ENCODE data around the gene GATAD2A.

The GATAD2A gene

GRCh38 chr19:19544257-19544953 is 138.9 kb downstream of the GATAD2A start:
- no peaks in the 10 kb centered on the region for H3K36me3 Mint-ChIP-seq
- no peak overlapping the region for H3K27ac Mint-ChIP-seq
- peaks cover 14% of the 10 kb centered on the region for H3K4me1 Mint-ChIP-seq (ENCODE audit: low read depth)
- H3K9me3 Mint-ChIP-seq (ENCODE audit: low read depth), result no peaks in the 10 kb centered on the region
- H3K27me3 Mint-ChIP-seq, result no peaks in the 10 kb centered on the region
- no peak overlapping the region for H3K4me3 Mint-ChIP-seq

DNA sequence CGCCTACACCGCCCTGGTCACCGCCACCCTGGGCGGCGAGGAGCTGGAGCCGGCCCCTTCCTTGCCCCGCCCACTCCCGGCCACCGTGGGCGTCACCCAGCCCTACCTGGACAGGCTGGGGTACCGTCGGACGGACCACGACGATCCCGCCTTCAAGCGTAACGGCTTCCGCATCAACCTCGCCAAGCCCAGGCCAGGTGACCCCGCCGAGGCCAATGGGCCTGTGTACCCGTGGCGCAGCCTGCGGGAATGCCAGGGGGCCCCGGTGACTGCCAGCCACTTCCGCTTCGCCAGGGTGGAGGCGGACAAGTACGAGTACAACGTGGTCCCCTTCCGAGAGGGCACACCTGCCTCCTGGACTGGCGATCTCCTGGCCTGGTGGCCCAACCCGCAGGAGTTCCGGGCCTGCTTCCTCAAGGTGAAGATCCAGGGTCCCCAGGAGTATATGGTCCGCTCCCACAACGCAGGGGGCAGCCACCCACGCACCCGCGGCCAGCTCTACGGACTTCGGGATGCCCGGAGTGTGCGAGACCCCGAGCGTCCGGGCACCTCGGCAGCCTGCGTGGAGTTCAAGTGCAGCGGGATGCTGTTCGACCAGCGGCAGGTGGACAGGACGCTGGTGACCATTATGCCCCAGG is 139.6 kb downstream of the GATAD2A start:
- no peak overlapping the region for H3K4me3 Mint-ChIP-seq
- H3K36me3 Mint-ChIP-seq, result no peaks in the 10 kb centered on the region

DNA sequence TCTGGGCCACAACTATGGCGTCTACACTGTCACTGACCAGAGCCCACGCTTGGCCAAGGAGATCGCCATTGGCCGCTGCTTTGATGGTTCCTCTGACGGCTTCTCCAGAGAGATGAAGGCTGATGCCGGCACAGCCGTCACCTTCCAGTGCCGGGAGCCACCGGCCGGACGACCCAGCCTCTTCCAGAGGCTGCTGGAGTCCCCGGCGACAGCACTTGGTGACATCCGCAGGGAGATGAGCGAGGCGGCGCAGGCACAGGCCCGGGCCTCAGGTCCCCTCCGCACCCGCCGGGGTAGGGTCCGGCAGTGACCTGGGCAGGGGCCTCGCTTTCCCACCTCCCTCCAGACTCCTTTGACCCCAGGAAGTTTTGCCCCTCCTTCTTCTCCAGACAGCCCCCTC is 140.2 kb downstream of the GATAD2A start:
- Mint-ChIP-seq H3K36me3 (no peaks in the 10 kb centered on the region), H3K27me3 (no peaks in the 10 kb centered on the region), H3K27ac (no peak overlapping the region), H3K4me1 (ENCODE audit: low read depth) (peaks cover 12% of the 10 kb centered on the region), H3K4me3 (no peak overlapping the region), H3K9me3 (ENCODE audit: low read depth) (no peaks in the 10 kb centered on the region)

More for the DNA sequence above, 139.6 kb downstream of the GATAD2A start:
- Mint-ChIP-seq H3K4me1 (ENCODE audit: low read depth) (peaks cover 14% of the 10 kb centered on the region), H3K9me3 (ENCODE audit: low read depth) (no peaks in the 10 kb centered on the region), H3K27me3 (no peaks in the 10 kb centered on the region), H3K27ac (no peak overlapping the region)

GRCh38 chr19:19546751-19547162 is 141.3 kb downstream of the GATAD2A start:
- H3K4me3 Mint-ChIP-seq, result no peak overlapping the region
- H3K27ac Mint-ChIP-seq, result no peak overlapping the region
- no peaks in the 10 kb centered on the region for H3K36me3 Mint-ChIP-seq
- H3K27me3 Mint-ChIP-seq, result no peaks in the 10 kb centered on the region
- H3K9me3 Mint-ChIP-seq (ENCODE audit: low read depth), result no peaks in the 10 kb centered on the region
- H3K4me1 Mint-ChIP-seq (ENCODE audit: low read depth), result peaks cover 7% of the 10 kb centered on the region

- Mint-ChIP-seq H3K27ac (no peak overlapping the region), H3K36me3 (no peaks in the 10 kb centered on the region), H3K4me1 (ENCODE audit: low read depth) (no peaks in the 10 kb centered on the region), H3K4me3 (no peak overlapping the region), H3K9me3 (ENCODE audit: low read depth) (no peaks in the 10 kb centered on the region), H3K27me3 (no peaks in the 10 kb centered on the region)
Observed at GRCh38 chr19:19547674-19548336, 142.3 kb downstream of the GATAD2A start.

DNA sequence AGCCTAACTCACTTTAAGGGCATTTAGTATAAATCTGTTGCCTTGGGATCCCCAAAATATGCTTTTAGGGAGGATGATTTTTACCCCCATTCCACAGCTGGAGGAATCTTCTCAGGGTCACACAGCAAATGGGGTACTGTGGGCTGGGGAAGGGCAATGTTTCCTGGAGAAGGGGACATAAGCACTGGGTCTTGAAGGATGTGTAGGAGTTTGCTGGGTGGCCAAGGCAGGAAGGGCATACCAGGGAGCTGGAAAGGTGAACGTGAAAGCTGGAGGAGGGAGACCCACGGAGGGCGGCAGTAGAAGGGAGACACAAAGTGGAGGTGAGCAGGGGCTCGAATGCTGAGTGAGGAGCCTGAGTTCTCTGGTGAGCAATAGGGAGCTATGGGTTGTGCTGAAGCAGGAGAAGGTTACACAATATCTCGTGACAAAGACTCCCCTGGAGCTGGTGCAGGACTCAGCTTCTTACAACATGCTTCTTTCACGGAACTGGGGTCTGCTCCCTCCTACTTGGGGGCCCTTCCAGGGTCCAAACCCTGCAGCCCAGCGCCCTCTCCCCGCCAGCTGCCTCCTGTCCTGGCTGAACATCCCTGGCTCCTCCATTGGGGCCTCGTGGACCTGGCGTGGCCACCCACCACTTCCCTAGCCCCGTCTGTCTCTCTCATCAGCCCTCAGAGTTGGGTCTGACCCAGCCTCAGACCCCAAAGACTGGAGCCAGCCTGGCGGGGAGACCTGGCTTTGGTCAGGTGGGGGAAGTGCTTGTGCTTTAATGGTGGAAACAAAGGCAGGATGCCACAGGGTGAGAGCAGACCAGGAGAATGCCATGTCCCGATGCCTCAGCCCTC is 143.7 kb downstream of the GATAD2A start:
- H3K4me3 Mint-ChIP-seq, result no peak overlapping the region
- H3K36me3 Mint-ChIP-seq, result no peaks in the 10 kb centered on the region
- H3K9me3 Mint-ChIP-seq (ENCODE audit: low read depth), result no peaks in the 10 kb centered on the region
- no peaks in the 10 kb centered on the region for H3K4me1 Mint-ChIP-seq (ENCODE audit: low read depth)
- no peak overlapping the region for H3K27ac Mint-ChIP-seq
- no peaks in the 10 kb centered on the region for H3K27me3 Mint-ChIP-seq

DNA sequence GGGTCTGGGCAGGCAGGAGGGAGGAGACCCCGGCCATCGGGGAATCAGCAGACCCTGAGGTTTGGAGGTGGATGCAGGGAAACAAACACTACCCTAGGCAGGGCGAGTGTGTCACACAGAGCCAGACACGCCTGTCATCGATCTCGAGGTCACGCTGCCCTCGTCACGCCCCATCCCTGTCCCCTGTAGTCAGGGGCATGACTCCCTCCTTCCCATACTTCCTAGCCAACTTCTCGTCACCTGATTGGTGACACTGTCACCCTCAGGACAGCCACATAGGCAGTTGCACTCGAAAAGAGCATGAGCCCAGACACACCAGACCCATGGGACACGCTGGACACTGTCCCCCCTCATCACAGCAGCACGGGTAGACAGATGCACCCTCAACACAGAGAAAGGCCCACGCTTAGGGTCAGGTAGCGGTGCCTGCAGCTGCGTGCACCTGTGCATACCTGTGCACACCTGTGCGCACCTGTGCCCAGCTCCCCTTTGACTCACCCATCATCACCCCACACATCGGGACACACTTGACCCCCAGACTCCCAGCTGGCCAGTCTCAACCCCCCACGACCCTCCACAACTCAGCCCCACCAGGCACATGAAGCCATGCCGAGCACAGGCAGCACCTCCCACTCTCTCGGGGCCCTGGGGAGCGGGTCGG is 144.5 kb downstream of the GATAD2A start:
- H3K27ac Mint-ChIP-seq, result no peak overlapping the region
- H3K36me3 Mint-ChIP-seq, result no peaks in the 10 kb centered on the region
- H3K4me3 Mint-ChIP-seq, result no peak overlapping the region
- no peaks in the 10 kb centered on the region for H3K9me3 Mint-ChIP-seq (ENCODE audit: low read depth)
- H3K27me3 Mint-ChIP-seq, result no peaks in the 10 kb centered on the region
- peaks cover 1% of the 10 kb centered on the region for H3K4me1 Mint-ChIP-seq (ENCODE audit: low read depth)

- Mint-ChIP-seq H3K4me3 (no peak overlapping the region), H3K27ac (no peak overlapping the region), H3K9me3 (ENCODE audit: low read depth) (no peaks in the 10 kb centered on the region), H3K27me3 (no peaks in the 10 kb centered on the region), H3K4me1 (ENCODE audit: low read depth) (peaks cover 1% of the 10 kb centered on the region), H3K36me3 (no peaks in the 10 kb centered on the region)
Observed at GRCh38 chr19:19550485-19550929, 145.0 kb downstream of the GATAD2A start.

DNA sequence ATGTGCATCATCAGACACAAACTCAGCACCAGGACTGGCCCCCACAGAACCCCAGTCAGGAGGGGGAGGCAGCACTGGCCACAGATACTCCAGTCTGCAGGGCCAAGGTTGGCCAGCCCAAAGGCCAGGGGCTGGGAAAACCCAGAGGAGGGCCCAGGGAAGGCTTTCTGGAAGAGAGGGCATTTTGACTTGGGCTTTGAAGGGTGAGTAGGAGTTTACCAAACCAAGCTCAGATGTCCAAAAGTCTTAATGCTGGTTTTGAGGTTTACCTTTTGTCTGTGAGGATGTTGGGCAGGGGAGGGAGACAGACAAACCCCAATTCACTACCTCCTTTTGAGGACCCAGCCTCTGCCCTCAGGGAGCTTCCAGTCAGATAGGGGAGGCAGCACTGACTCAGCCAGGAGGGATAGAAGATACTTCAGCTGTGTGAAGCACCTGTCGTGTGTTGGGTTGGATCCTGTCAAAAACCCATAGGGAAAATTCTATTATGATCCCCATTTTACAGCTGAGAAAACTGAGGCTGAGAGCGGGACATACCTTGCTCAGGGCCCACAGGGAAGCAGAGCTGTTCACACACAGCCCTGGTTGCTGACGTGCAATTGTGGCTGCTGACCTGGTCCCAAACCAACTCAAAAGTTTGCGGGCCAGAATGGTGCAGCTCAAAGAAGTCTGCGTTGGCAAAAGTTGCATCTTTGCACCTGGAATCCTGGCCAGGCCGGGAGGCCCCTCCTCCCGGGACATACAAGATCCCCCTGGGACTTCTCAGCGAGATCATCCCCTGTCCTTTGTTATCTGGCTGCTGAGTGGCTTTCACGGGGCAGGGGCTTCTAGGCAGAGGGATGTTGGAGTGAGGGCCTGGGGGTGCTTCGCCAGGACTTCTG is 145.7 kb downstream of the GATAD2A start:
- Mint-ChIP-seq H3K27ac (no peak overlapping the region), H3K4me3 (no peak overlapping the region), H3K9me3 (ENCODE audit: low read depth) (no peaks in the 10 kb centered on the region), H3K27me3 (no peaks in the 10 kb centered on the region), H3K4me1 (ENCODE audit: low read depth) (peaks cover 1% of the 10 kb centered on the region), H3K36me3 (no peaks in the 10 kb centered on the region)

DNA sequence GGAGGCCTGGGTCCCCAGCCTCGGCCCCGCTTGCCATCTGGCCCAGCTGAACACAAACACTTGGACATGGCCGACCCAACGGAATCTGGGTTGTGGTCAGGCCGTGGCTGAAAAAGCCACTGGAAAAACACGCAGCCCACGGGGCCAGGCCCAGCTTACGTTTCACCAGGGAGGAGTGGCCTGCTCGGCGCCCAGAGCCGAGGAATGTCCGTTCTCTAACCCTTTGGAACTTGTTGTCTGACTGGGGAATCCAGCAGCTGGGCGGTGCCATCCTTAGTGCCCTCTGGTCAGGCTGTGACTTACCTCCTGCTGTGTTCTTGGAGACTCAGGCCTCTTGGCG is 146.3 kb downstream of the GATAD2A start:
- no peak overlapping the region for H3K27ac Mint-ChIP-seq
- H3K36me3 Mint-ChIP-seq, result no peaks in the 10 kb centered on the region
- H3K9me3 Mint-ChIP-seq (ENCODE audit: low read depth), result no peaks in the 10 kb centered on the region
- no peak overlapping the region for H3K4me3 Mint-ChIP-seq
- H3K27me3 Mint-ChIP-seq, result no peaks in the 10 kb centered on the region
- H3K4me1 Mint-ChIP-seq (ENCODE audit: low read depth), result peaks cover 1% of the 10 kb centered on the region

- Mint-ChIP-seq H3K4me1 (ENCODE audit: low read depth) (peaks cover 1% of the 10 kb centered on the region), H3K9me3 (ENCODE audit: low read depth) (no peaks in the 10 kb centered on the region)
Observed at GRCh38 chr19:19552798-19553197, 147.3 kb downstream of the GATAD2A start.

GRCh38 chr19:19553670-19554069 is 148.2 kb downstream of the GATAD2A start:
- H3K27ac Mint-ChIP-seq, result no peak overlapping the region
- H3K36me3 Mint-ChIP-seq, result no peaks in the 10 kb centered on the region
- peaks cover 1% of the 10 kb centered on the region for H3K4me1 Mint-ChIP-seq (ENCODE audit: low read depth)
- H3K27me3 Mint-ChIP-seq, result no peaks in the 10 kb centered on the region
- H3K9me3 Mint-ChIP-seq (ENCODE audit: low read depth), result no peaks in the 10 kb centered on the region
- no peak overlapping the region for H3K4me3 Mint-ChIP-seq

More at GRCh38 chr19:19552798-19553197, 147.3 kb downstream of the GATAD2A start:
- no peak overlapping the region for H3K27ac Mint-ChIP-seq
- no peaks in the 10 kb centered on the region for H3K27me3 Mint-ChIP-seq
- H3K36me3 Mint-ChIP-seq, result no peaks in the 10 kb centered on the region
- H3K4me3 Mint-ChIP-seq, result no peak overlapping the region

GRCh38 chr19:19554074-19555023 is 148.9 kb downstream of the GATAD2A start:
- Mint-ChIP-seq H3K27me3 (no peaks in the 10 kb centered on the region), H3K27ac (no peak overlapping the region), H3K4me1 (ENCODE audit: low read depth) (peaks cover 6% of the 10 kb centered on the region), H3K36me3 (no peaks in the 10 kb centered on the region), H3K4me3 (no peak overlapping the region), H3K9me3 (ENCODE audit: low read depth) (no peaks in the 10 kb centered on the region)

Measured in activated naive CD8-positive, alpha-beta T cell (primary cell).